HEK293T (cell line): ENCODE measurements around the gene PHOSPHO2.
"Not testable (repeated sequence)": the region's sequence is repeated elsewhere in the genome, so short reads cannot be mapped to it uniquely, and the experiment has no call there.

ENCODE experiments used
- CTCF ChIA-PET: fragments of 350-600 bp; formaldehyde crosslinking; extraction: SDS; loops from one replicate; lab custom pipeline; 2021; ENCODE audit warnings: antibody characterized with exemption, inconsistent platforms; lab: Yijun Ruan, JAX
- POLR2A ChIA-PET: fragments of 350-600 bp; formaldehyde crosslinking; extraction: SDS; loops from one replicate; lab custom pipeline; 2020; ENCODE audit warnings: antibody characterized with exemption, inconsistent platforms; lab: Yijun Ruan, JAX
- DNase-seq: peaks from one replicate; pipeline ENCODE4 v3.0.0; 2012; ENCODE audit warnings: mixed read lengths; ENCODE audit errors: extremely low spot score
- ARNT ChIP-seq: fragments of 450-650 bp; IDR thresholded peaks from 2 replicates; pipeline ENCODE4 v1.6.1; 2017; ENCODE audit warnings: mild to moderate bottlenecking
- BHLHE40 ChIP-seq: fragments of 450-650 bp; IDR thresholded peaks from 2 replicates; pipeline ENCODE4 v1.6.1; 2016; ENCODE audit warnings: mild to moderate bottlenecking, moderate library complexity, borderline replicate concordance
- CTBP1 ChIP-seq: fragments of 450-650 bp; IDR thresholded peaks from 2 replicates; pipeline ENCODE4 v1.6.1; 2016; ENCODE audit warnings: borderline replicate concordance
- ELF4 ChIP-seq: fragments of 450-650 bp; IDR thresholded peaks from 2 replicates; pipeline ENCODE4 v1.6.1; 2017; ENCODE audit warnings: antibody characterized with exemption
- FOXA1 ChIP-seq: fragments of 450-650 bp; IDR thresholded peaks from 2 replicates; pipeline ENCODE4 v1.6.1; 2016; ENCODE audit warnings: mild to moderate bottlenecking
- FOXK2 ChIP-seq: fragments of 450-650 bp; IDR thresholded peaks from 2 replicates; pipeline ENCODE4 v1.6.1; 2016; ENCODE audit warnings: mild to moderate bottlenecking
- FOXM1 ChIP-seq: fragments of 450-650 bp; IDR thresholded peaks from 2 replicates; pipeline ENCODE4 v1.6.1; 2017; ENCODE audit warnings: mild to moderate bottlenecking, borderline replicate concordance
- HDGF ChIP-seq: fragments of 450-650 bp; IDR thresholded peaks from 2 replicates; pipeline ENCODE4 v1.6.1; 2017; ENCODE audit warnings: antibody characterized with exemption, borderline replicate concordance
- L3MBTL2 ChIP-seq: fragments of 450-650 bp; conservative IDR thresholded peaks from 2 replicates; pipeline ENCODE4 v1.6.1; 2016; ENCODE audit warnings: mild to moderate bottlenecking
- LEF1 ChIP-seq: fragments of 450-650 bp; IDR thresholded peaks from 2 replicates; pipeline ENCODE4 v1.6.1; 2017; ENCODE audit warnings: mild to moderate bottlenecking, borderline replicate concordance
- NFRKB ChIP-seq: fragments of 450-650 bp; IDR thresholded peaks from 2 replicates; pipeline ENCODE4 v1.6.1; 2016; ENCODE audit warnings: mild to moderate bottlenecking, moderate library complexity
- SP1 ChIP-seq: fragments of 450-650 bp; IDR thresholded peaks from 2 replicates; pipeline ENCODE4 v1.6.1; 2017
- SUZ12 ChIP-seq: fragments of 450-650 bp; IDR thresholded peaks from 2 replicates; pipeline ENCODE4 v1.6.1; 2016; ENCODE audit warnings: mild to moderate bottlenecking
- TARDBP ChIP-seq: fragments of 450-650 bp; IDR thresholded peaks from 2 replicates; pipeline ENCODE4 v1.6.1; 2016
- ZNF384 ChIP-seq: fragments of 450-650 bp; IDR thresholded peaks from 2 replicates; pipeline ENCODE4 v1.6.1; 2016
- TF ChIP-seq, protein P1 (sequence below): fragments of 450-650 bp; IDR thresholded peaks from 2 replicates; pipeline ENCODE4 v1.6.1; 2016

The PHOSPHO2 gene

DNA sequence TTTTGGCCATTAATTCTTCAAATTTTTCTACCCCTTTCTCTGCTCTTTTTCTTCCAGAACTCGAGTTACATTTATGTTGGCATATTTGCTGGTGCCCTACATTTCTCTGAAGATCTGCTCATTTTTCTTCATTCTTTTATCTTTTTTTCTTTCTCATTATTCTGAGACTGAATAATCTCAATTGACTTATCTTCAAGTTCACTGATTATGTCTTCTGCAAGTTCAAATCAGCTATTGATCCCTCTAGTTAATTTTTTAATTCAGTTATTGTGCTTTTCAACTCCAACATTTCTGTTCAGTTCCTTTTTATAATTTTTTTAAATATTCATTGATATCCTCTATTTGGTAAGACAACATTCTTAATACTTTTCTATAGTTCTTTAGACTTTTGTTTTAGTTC lies 3.3 kb upstream of the PHOSPHO2 start:
- POLR2A ChIA-PET: no interaction called here
- TF ChIP-seq BHLHE40: no peak
- no peak for DNase-seq
- CTCF ChIA-PET: no interaction called here

DNA sequence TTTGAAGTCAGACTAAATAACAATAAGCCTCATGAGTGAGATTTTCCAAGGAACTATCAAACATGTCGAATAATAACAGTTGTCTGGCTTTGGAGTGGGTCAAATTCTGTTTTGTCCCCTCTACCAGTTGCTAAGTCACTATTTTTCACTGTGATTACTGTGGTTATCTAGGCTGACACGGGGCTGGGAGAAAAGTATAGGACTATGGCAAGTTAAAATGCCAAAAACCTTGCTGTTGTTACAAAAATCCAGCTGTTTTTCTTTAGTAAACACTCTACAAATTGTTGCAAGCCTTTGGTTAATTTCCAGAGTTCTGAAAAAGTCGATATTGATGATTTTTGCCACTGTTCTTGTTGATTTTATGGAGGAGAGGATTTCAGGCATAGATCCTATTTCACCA lies 1.6 kb upstream of the PHOSPHO2 start:
- TF ChIP-seq FOXK2 (no peak), ARNT (no peak), LEF1 (no peak)
- CTCF ChIA-PET: no interaction called here
- no peak for DNase-seq
- POLR2A ChIA-PET: no interaction called here

DNA sequence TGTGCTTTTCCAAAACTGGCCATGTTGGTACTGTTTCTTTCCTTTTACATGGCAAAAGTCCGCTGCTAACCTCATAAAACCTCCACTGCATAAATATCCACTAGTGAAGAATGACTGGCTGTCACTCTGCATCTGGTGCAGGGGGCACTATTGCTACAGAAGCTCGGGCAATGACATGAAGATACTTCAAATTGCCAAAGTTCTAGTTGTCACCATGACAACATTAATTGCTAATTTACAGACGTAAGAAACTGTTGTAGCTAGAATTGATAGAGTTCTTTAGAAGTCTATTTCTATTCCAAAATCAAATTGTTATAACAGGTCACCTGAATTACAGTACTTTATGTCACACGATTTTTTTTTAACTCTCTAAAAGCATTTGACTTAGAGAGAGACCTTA lies 909 bp upstream of the PHOSPHO2 start:
- POLR2A ChIA-PET: interaction anchor here (0.8 to 1.2 kb wide), 3 partner anchors 9 to 121 kb away, joined by 3 to 4 read pairs (median 3); partner anchors contain the start of gene KLHL23
- TF ChIP-seq, protein P1, sequence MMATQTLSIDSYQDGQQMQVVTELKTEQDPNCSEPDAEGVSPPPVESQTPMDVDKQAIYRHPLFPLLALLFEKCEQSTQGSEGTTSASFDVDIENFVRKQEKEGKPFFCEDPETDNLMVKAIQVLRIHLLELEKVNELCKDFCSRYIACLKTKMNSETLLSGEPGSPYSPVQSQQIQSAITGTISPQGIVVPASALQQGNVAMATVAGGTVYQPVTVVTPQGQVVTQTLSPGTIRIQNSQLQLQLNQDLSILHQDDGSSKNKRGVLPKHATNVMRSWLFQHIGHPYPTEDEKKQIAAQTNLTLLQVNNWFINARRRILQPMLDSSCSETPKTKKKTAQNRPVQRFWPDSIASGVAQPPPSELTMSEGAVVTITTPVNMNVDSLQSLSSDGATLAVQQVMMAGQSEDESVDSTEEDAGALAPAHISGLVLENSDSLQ: peak; percentile 85
- no peak for TF ChIP-seq TARDBP
- no peak for TF ChIP-seq CTBP1
- TF ChIP-seq FOXK2: no peak
- TF ChIP-seq FOXA1: no peak
- no peak for TF ChIP-seq ELF4
- CTCF ChIA-PET: no interaction called here
- DNase-seq: no peak

DNA sequence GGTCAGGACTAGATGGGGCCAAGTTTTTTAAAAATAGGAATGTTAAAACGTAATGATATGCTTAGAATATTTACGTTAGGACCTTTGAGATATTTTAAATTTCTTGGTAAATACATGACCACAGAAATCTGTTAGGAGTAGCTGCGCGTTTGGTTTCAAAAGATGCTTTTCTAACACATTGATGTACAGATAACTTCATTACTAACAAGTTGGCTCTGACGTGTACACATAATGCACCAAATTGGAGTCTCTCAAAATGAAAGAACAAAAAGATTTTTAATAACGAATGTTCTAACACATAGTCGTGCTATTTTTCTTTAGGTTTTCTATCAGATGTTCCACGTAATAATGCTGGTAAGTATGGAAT lies 608 bp downstream of the PHOSPHO2 start:
- POLR2A ChIA-PET: interaction anchor here (1.4 kb wide), 1 partner anchor 60 kb away, joined by 3 read pairs; no protein-coding TSS in a partner anchor
- DNase-seq: no peak
- TF ChIP-seq CTBP1 (no peak), TARDBP (no peak), LEF1 (no peak), FOXA1 (no peak), HDGF (no peak), ELF4 (no peak)
- CTCF ChIA-PET: no interaction called here

DNA sequence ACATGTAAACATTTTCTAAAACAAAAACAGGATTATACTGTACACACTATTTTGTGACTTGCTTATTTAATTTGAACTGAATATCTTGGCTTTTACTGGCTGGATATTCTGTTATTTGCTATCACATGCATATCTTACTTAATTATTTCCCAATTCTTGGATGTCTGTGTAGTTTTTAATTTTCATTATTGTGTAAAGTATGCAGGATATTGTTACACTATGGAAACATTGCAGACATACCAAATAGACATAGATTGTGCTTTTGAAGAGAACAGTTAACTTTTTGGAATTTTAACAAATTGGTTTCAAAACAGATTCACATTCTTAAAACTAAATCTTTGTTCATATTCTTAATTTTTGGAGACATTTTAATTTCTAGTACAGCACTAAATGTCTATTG lies 2.1 kb downstream of the PHOSPHO2 start:
- ChIA-PET POLR2A (no interaction called here), CTCF (interaction anchor here (0.7 kb wide), 1 partner anchor 39 kb away, joined by 4 read pairs; no protein-coding TSS in a partner anchor)
- DNase-seq: no peak
- TF ChIP-seq, protein P1: no peak
- no peak for TF ChIP-seq ZNF384
- TF ChIP-seq CTBP1: no peak
- TF ChIP-seq NFRKB: no peak
- no peak for TF ChIP-seq FOXA1
- TF ChIP-seq BHLHE40: no peak
- no peak for TF ChIP-seq SP1
- TF ChIP-seq TARDBP: no peak
- no peak for TF ChIP-seq FOXM1
- TF ChIP-seq LEF1: no peak
- no peak for TF ChIP-seq L3MBTL2
- no peak for TF ChIP-seq FOXK2
- no peak for TF ChIP-seq ARNT
- TF ChIP-seq ELF4: no peak
- TF ChIP-seq HDGF: no peak

DNA sequence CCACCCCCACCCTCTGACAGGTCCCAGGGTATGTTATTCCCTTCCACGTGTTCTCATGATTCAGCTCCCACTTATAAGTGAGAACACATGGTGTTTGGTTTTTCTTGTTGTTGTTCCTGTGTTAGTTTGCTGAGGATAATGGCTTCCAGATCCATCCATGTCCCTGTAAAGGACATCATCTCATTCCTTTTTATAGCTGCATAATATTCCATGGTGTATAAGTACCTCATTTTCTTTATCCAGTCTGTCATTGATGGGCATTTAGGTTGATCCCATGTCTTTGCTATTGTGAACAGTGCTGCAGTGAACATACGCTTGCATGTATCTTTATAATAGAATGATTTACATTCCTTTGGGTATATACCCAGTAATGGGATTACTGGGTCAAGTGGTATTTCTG lies 4.9 kb downstream of the PHOSPHO2 start:
- POLR2A ChIA-PET, CTCF ChIA-PET, DNase-seq: not testable (repeated sequence)

DNA sequence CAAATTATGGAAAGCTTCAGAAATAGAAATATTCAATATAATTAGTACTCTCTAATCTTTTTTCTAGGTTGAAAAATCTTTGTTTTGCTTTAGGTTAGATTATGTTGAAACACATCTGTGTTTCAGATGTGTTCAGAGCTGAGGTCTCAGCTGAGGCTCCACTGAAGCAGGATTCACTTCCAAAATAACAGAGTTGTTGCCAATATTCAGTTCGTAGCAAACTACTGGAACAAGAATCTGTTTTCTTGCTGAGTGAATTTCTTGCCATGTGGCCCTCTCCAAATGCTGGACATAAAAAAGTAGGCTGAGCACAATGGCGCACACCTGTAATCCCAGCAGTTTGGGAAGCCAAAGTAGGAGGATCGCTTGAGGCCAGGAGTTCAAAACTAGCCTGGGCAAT lies 8.7 kb downstream of the PHOSPHO2 start:
- no peak for DNase-seq
- TF ChIP-seq FOXA1: no peak
- TF ChIP-seq, protein P1: no peak
- no peak for TF ChIP-seq SUZ12
- TF ChIP-seq ELF4: no peak
- TF ChIP-seq FOXM1: no peak
- no peak for TF ChIP-seq CTBP1
- TF ChIP-seq HDGF: no peak
- no peak for TF ChIP-seq FOXK2
- no peak for TF ChIP-seq ZNF384
- no peak for TF ChIP-seq TARDBP
- no peak for TF ChIP-seq NFRKB
- no peak for TF ChIP-seq LEF1
- POLR2A ChIA-PET: interaction anchor here (1.1 kb wide), 1 partner anchor 9 kb away, joined by 3 read pairs; the partner anchor contains the start of genes CFAP210 and PHOSPHO2
- CTCF ChIA-PET: interaction anchor here (1.6 kb wide), 1 partner anchor 12 kb away, joined by 3 read pairs; no protein-coding TSS in a partner anchor
